Measurements from ENCODE around the gene CIROP.

The CIROP gene

GRCh38 chr14:23110579-23111365 lies 6.0 kb upstream of the CIROP start:
- TF ChIP-seq TOX (CRISPR knock-in tag; IDR thresholded peaks at IDR 0.05; ENCODE audit: borderline replicate concordance) = no peak
- TF ChIP-seq RARB (CRISPR knock-in tag; IDR thresholded peaks at IDR 0.05) = no peak
- TF ChIP-seq ZFP30 (CRISPR knock-in tag; IDR thresholded peaks at IDR 0.05) = no peak
- TF ChIP-seq ZC3H10 (CRISPR knock-in tag; IDR thresholded peaks at IDR 0.05) = no peak
- no peak for TF ChIP-seq CREB5 (CRISPR knock-in tag; IDR thresholded peaks at IDR 0.05; ENCODE audit: low read depth)
- no peak for TF ChIP-seq TSHZ2 (CRISPR knock-in tag; IDR thresholded peaks at IDR 0.05)
- TF ChIP-seq CSDC2 (CRISPR knock-in tag; IDR thresholded peaks at IDR 0.05) = no peak
- no peak for TF ChIP-seq GLIS3 (CRISPR knock-in tag; IDR thresholded peaks at IDR 0.05)
- TF ChIP-seq BACH2 (CRISPR knock-in tag; IDR thresholded peaks at IDR 0.05; ENCODE audit: borderline replicate concordance) = no peak
- no peak for TF ChIP-seq PPARA (CRISPR knock-in tag; IDR thresholded peaks at IDR 0.05; ENCODE audit: borderline replicate concordance)
- no peak for TF ChIP-seq ESRRG (CRISPR knock-in tag; IDR thresholded peaks at IDR 0.05)
- no peak for TF ChIP-seq ZFP3 (CRISPR knock-in tag; IDR thresholded peaks at IDR 0.05)
- no peak for TF ChIP-seq ARNTL (CRISPR knock-in tag; IDR thresholded peaks at IDR 0.05; ENCODE audit: borderline replicate concordance, low read depth)
- no peak for TF ChIP-seq PATZ1 (CRISPR knock-in tag; IDR thresholded peaks at IDR 0.05; ENCODE audit: borderline replicate concordance)
- no peak for TF ChIP-seq ZNF565 (CRISPR knock-in tag; conservative IDR thresholded peaks at IDR 0.05; ENCODE audit: low read depth)
- no peak for TF ChIP-seq SNAI2 (CRISPR knock-in tag; IDR thresholded peaks at IDR 0.05)
- TF ChIP-seq POU6F1 (CRISPR knock-in tag; IDR thresholded peaks at IDR 0.05; ENCODE audit: borderline replicate concordance, low read depth) = no peak
- no peak for TF ChIP-seq ZNF70 (CRISPR knock-in tag; IDR thresholded peaks at IDR 0.05)
- no peak for TF ChIP-seq TCF4 (CRISPR knock-in tag; IDR thresholded peaks at IDR 0.05; ENCODE audit: borderline replicate concordance)
- TF ChIP-seq ZNF8 (CRISPR knock-in tag; IDR thresholded peaks at IDR 0.05) = no peak

GRCh38 chr14:23109769-23110168 lies 5.0 kb upstream of the CIROP start:
- ATAC-seq = no peak
- TF ChIP-seq CSRNP3 (CRISPR knock-in tag; IDR thresholded peaks at IDR 0.05) (no peak), PPARA (CRISPR knock-in tag; IDR thresholded peaks at IDR 0.05; ENCODE audit: borderline replicate concordance) (no peak), ZNF8 (CRISPR knock-in tag; IDR thresholded peaks at IDR 0.05) (no peak), OSR1 (CRISPR knock-in tag; IDR thresholded peaks at IDR 0.05) (no peak), ESRRG (CRISPR knock-in tag; IDR thresholded peaks at IDR 0.05) (no peak), POU6F1 (CRISPR knock-in tag; IDR thresholded peaks at IDR 0.05; ENCODE audit: borderline replicate concordance, low read depth) (no peak), ZNF70 (CRISPR knock-in tag; IDR thresholded peaks at IDR 0.05) (no peak), ZFP30 (CRISPR knock-in tag; IDR thresholded peaks at IDR 0.05) (no peak), TOX (CRISPR knock-in tag; IDR thresholded peaks at IDR 0.05; ENCODE audit: borderline replicate concordance) (no peak), ISL1 (CRISPR knock-in tag; IDR thresholded peaks at IDR 0.05) (no peak), RARB (CRISPR knock-in tag; IDR thresholded peaks at IDR 0.05) (no peak), SNAI2 (CRISPR knock-in tag; IDR thresholded peaks at IDR 0.05) (no peak), ZC3H10 (CRISPR knock-in tag; IDR thresholded peaks at IDR 0.05) (no peak), TCF4 (CRISPR knock-in tag; IDR thresholded peaks at IDR 0.05; ENCODE audit: borderline replicate concordance) (no peak), ARNTL (CRISPR knock-in tag; IDR thresholded peaks at IDR 0.05; ENCODE audit: borderline replicate concordance, low read depth) (no peak), CREB5 (CRISPR knock-in tag; IDR thresholded peaks at IDR 0.05; ENCODE audit: low read depth) (no peak)

More at GRCh38 chr14:23110579-23111365, 6.0 kb upstream of the CIROP start:
- ATAC-seq = no peak
